Left ventricle myocardium inferior (tissue), 1 donor: ENCODE data around the gene TMED1. TPM values are rescaled to one million over a fixed set of nuclear protein-coding genes. Genes with fewer than 3 reads are reported as not detected.
A peak's percentile ranks its signal among the peaks of the same experiment; 100 is the strongest.

Experiments used
- DNase-seq: peaks from one replicate; pipeline ENCODE4 v3.0.0-alpha.2; 2020
- H3K27ac ChIP-seq: fragments of 200-600 bp; replicated peaks from 2 replicates; pipeline ENCODE4 v1.8.0; 2021
- H3K27me3 ChIP-seq: fragments of 200-600 bp; 2 replicates; pipeline ENCODE4 v1.8.0; 2021; ENCODE audit warnings: low read depth
- H3K36me3 ChIP-seq: fragments of 200-600 bp; 2 replicates; pipeline ENCODE4 v1.8.0; 2021
- H3K4me1 ChIP-seq: fragments of 200-600 bp; 2 replicates; pipeline ENCODE4 v1.8.0; 2021
- H3K4me3 ChIP-seq: fragments of 200-600 bp; 2 replicates; pipeline ENCODE4 v1.8.0; 2021; ENCODE audit warnings: mild to moderate bottlenecking, moderate library complexity
- H3K9me3 ChIP-seq: fragments of 200-600 bp; replicated peaks from 2 replicates; pipeline ENCODE4 v1.8.0; 2021
- CTCF ChIP-seq: fragments of 200-600 bp; IDR thresholded peaks from 2 replicates; pipeline ENCODE4 v1.8.0; 2021; ENCODE audit warnings: antibody characterized with exemption, mild to moderate bottlenecking, borderline replicate concordance
- intact Hi-C: fragments of 100-400 bp; cut with micrococcal nuclease; formaldehyde crosslinking; loops from one replicate; pipeline ENCODE4 v1.11.0; 2022
- long read RNA-seq: library from polyadenylated mRNA; unstranded; transcript quantifications from one replicate; pipeline ENCODE4 v2.0.0, GENCODE V29; 2021
- total RNA-seq: library from RNA; stranded (reverse); fragmentation: NEBNext Ultra II Directional; extraction: Animal tissue kit (Norgen Biotek cat#: 25700); gene quantifications from one replicate; pipeline ENCODE4 v1.2.1, GENCODE V29; 2021
- donor health status: DM: no; HTN: yes; CAD: no; lungs with severe emphysema.

TMED1 gene, protein sequence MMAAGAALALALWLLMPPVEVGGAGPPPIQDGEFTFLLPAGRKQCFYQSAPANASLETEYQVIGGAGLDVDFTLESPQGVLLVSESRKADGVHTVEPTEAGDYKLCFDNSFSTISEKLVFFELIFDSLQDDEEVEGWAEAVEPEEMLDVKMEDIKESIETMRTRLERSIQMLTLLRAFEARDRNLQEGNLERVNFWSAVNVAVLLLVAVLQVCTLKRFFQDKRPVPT
- 32.9 TPM for total RNA-seq
- long read RNA-seq, transcript TMED1-201 (4 exons, 1,340 nt) = major isoform, 38 of 47 reads
- long read RNA-seq, partial matches to known transcripts = 5 of 47 reads
- long read RNA-seq, other reads (novel, unspliced or antisense) = 4 of 47 reads

DNA sequence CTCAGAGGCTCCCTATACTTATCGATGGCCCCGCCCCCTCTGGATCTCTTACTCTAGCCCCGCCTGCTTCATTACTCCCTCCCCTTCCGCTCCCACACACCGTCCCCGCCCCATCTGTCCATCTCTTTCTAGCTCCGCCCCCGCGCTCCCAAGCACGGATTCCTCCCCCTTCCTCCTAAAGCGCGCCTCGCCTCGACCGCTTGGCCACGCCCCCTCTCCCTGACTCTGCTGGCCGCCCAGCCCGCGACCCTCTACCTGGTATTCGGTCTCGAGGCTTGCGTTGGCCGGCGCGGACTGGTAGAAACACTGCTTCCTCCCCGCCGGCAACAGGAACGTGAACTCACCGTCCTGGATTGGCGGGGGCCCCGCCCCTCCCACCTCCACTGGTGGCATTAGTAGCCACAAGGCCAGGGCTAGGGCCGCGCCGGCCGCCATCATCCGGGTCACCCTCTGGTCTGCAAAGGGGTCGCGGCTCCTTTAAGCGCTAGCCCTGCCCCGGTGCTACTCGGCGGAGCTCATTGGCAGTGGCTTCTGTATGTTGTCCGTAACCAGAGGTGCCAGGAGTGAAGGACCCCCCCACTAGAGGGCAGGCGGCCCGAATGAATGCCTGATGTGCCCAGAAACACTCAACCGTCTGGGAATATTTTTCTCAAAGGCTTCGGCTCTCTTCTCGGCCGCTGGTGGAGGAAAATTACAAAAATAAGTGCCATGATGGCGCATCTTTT is at the start of gene TMED1:
Gene TMED1, minus strand, starts transcription at position 459 of the 725 bp plus-strand sequence. Its CDS starts 21 bp downstream, at position 438.
- no peaks in the 10 kb centered on the region for H3K27me3 ChIP-seq
- intact Hi-C loops = no loop called here

GRCh38 chr19:10885201-10886169 is 49.5 kb upstream of the TMED1 start:
- peaks cover 59% of the 10 kb centered on the region for H3K4me1 ChIP-seq
- H3K36me3 ChIP-seq = no peaks in the 10 kb centered on the region
- H3K4me3 ChIP-seq = no peak overlapping the region
- H3K27me3 ChIP-seq = no peaks in the 10 kb centered on the region
- intact Hi-C loops = no loop called here
- no peak for TF ChIP-seq CTCF
- DNase-seq = no peak
- H3K9me3 ChIP-seq = no peaks in the 10 kb centered on the region
- no peak overlapping the region for H3K27ac ChIP-seq

More for the DNA sequence above, at the start of gene TMED1:
- TF ChIP-seq CTCF = peak; percentile 43
- peak within 1 kb of the TSS; percentile 95 for H3K4me3 ChIP-seq
- peaks cover 38% of the 10 kb centered on the region for H3K36me3 ChIP-seq
- peak; percentile 99 for DNase-seq
- H3K27ac ChIP-seq = peak within 1 kb of the TSS; percentile 100
- peaks cover 18% of the 10 kb centered on the region for H3K4me1 ChIP-seq
- peaks cover 17% of the 10 kb centered on the region for H3K9me3 ChIP-seq

- H3K27me3 ChIP-seq = no peaks in the 10 kb centered on the region
- H3K27ac ChIP-seq = no peak overlapping the region
- TF ChIP-seq CTCF = no peak
- no peak for DNase-seq
- no peaks in the 10 kb centered on the region for H3K9me3 ChIP-seq
- H3K36me3 ChIP-seq = no peaks in the 10 kb centered on the region
- H3K4me3 ChIP-seq = no peak overlapping the region
- intact Hi-C loops = no loop called here
- peaks cover 70% of the 10 kb centered on the region for H3K4me1 ChIP-seq
These were observed 48.3 kb upstream of the TMED1 start for GRCh38 chr19:10884274-10884673.

- Histone ChIP-seq H3K27me3 (no peaks in the 10 kb centered on the region), H3K4me1 (peaks cover 78% of the 10 kb centered on the region), H3K9me3 (no peaks in the 10 kb centered on the region), H3K27ac (peak overlapping the region; percentile 78), H3K36me3 (no peaks in the 10 kb centered on the region), H3K4me3 (peak overlapping the region; percentile 23)
- no peak for TF ChIP-seq CTCF
- peak; percentile 48 for DNase-seq
- intact Hi-C loops = no loop called here
These were observed 46.1 kb upstream of the TMED1 start for GRCh38 chr19:10882108-10882457.
